Stomach (tissue), 4 donors: Measurements from ENCODE around the gene DHPS.
A peak's percentile ranks its signal among the peaks of the same experiment; 100 is the strongest.

Experiments used
- POLR2A ChIP-seq, 4 donors: fragments of 450-650 bp; IDR thresholded peaks; one replicate each; pipeline ENCODE4 v1.6.1; 2016; ENCODE audit warnings: antibody characterized with exemption in 4 of 4, control low read depth in 2 of 4, mild to moderate bottlenecking in 1 of 4, moderate library complexity in 1 of 4
- POLR2AphosphoS5 ChIP-seq, 3 donors: sonication (generic); formaldehyde crosslinking; IDR thresholded peaks; one replicate each; pipeline ENCODE4 v1.6.1; 2016; ENCODE audit warnings: antibody characterized with exemption in 3 of 3
- TF ChIP-seq, protein P1 (sequence below), 7 experiments: fragments of 450-650 bp in 4 of 7; fragments of 200-600 bp in 3 of 7; sonication (generic) in 3 of 7; IDR thresholded peaks; one replicate each; pipeline ENCODE4 v1.5.1; 2016 to 2019; ENCODE audit warnings: antibody characterized with exemption in 7 of 7, control low read depth in 2 of 7, mild to moderate bottlenecking in 1 of 7

GRCh38 chr19:12669270-12670158, 12.2 kb downstream of the DHPS start:
- TF ChIP-seq, protein P1, sequence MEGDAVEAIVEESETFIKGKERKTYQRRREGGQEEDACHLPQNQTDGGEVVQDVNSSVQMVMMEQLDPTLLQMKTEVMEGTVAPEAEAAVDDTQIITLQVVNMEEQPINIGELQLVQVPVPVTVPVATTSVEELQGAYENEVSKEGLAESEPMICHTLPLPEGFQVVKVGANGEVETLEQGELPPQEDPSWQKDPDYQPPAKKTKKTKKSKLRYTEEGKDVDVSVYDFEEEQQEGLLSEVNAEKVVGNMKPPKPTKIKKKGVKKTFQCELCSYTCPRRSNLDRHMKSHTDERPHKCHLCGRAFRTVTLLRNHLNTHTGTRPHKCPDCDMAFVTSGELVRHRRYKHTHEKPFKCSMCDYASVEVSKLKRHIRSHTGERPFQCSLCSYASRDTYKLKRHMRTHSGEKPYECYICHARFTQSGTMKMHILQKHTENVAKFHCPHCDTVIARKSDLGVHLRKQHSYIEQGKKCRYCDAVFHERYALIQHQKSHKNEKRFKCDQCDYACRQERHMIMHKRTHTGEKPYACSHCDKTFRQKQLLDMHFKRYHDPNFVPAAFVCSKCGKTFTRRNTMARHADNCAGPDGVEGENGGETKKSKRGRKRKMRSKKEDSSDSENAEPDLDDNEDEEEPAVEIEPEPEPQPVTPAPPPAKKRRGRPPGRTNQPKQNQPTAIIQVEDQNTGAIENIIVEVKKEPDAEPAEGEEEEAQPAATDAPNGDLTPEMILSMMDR (IDR thresholded peaks at IDR 0.05) = peak in 1 of 7 experiments; percentile 17
- TF ChIP-seq POLR2A (IDR thresholded peaks at IDR 0.05) = no peak
- TF ChIP-seq POLR2AphosphoS5 (IDR thresholded peaks at IDR 0.05) = peak; percentile 39 to 88 (median 64)
